Ascending aorta (tissue), 2 donors: ENCODE results near the gene LMO1. TPM values are rescaled to one million over a fixed set of nuclear protein-coding genes. Genes with fewer than 3 reads are reported as not detected.

Experiments
- DNase-seq, 2 donors: peaks; one replicate each; pipeline ENCODE4 v3.0.0-alpha.2; 2019; ENCODE audit warnings: low spot score in 2 of 2
- H3K27ac ChIP-seq, 2 donors: fragments of 200-600 bp; sonication (generic); one replicate each; pipeline ENCODE4 v1.5.1; 2016 to 2017; ENCODE audit warnings: mild to moderate bottlenecking in 1 of 2
- H3K27me3 ChIP-seq: fragments of 200-600 bp; sonication (generic); one replicate; pipeline ENCODE4 v1.5.1; 2017
- H3K36me3 ChIP-seq, 2 donors: fragments of 200-600 bp; sonication (generic); one replicate each; pipeline ENCODE4 v1.5.1; 2016
- H3K4me1 ChIP-seq, 2 donors: fragments of 200-600 bp; sonication (generic); one replicate each; pipeline ENCODE4 v1.5.1; 2016 to 2017; ENCODE audit warnings: mild to moderate bottlenecking in 1 of 2
- H3K4me3 ChIP-seq, 2 donors: fragments of 200-600 bp; sonication (generic); one replicate each; pipeline ENCODE4 v1.5.1; 2016 to 2017; ENCODE audit warnings: mild to moderate bottlenecking in 1 of 2
- H3K9me3 ChIP-seq, 2 donors: fragments of 200-600 bp; sonication (generic); one replicate each; pipeline ENCODE4 v1.5.1; 2016
- CTCF ChIP-seq, 3 experiments: fragments of 200-600 bp in 2 of 3; fragments of 450-650 bp in 1 of 3; sonication (generic) in 2 of 3; IDR thresholded peaks; one replicate each; pipeline ENCODE4 v1.5.1; 2016 to 2019; ENCODE audit warnings: antibody characterized with exemption in 3 of 3, mild to moderate bottlenecking in 1 of 3, moderate library complexity in 1 of 3
- intact Hi-C: fragments of 100-400 bp; cut with DNase I; formaldehyde crosslinking; loops from one replicate; pipeline ENCODE4 v1.15.1; 2023
- total RNA-seq: library from RNA; depleted of rRNA; stranded (reverse); fragments of >200 nt; gene quantifications from one replicate; pipeline ENCODE4 v1.1.0, GENCODE V29; 2016

The LMO1 gene
- total RNA-seq, 1 donor from 2014 or later, result not detected

- no peak overlapping the region for H3K27ac ChIP-seq
- no peaks in the 10 kb centered on the region for H3K9me3 ChIP-seq
- no peaks in the 10 kb centered on the region for H3K27me3 ChIP-seq
- no peaks in the 10 kb centered on the region for H3K4me1 ChIP-seq
- intact Hi-C loops, result no loop called here
- DNase-seq, result no peak
- no peaks in the 10 kb centered on the region for H3K36me3 ChIP-seq
- no peak overlapping the region for H3K4me3 ChIP-seq
- TF ChIP-seq CTCF (IDR thresholded peaks at IDR 0.05), result no peak
Observed at GRCh38 chr11:8276528-8276927, 12.8 kb upstream of the LMO1 start.

- intact Hi-C loops, result no loop called here
Observed at GRCh38 chr11:8273287-8273686, 9.6 kb upstream of the LMO1 start.

GRCh38 chr11:8271106-8271886, 7.6 kb upstream of the LMO1 start:
- no peak overlapping the region for H3K27ac ChIP-seq
- H3K36me3 ChIP-seq, result no peaks in the 10 kb centered on the region
- peaks cover 10% of the 10 kb centered on the region for H3K27me3 ChIP-seq
- DNase-seq, result no peak
- H3K9me3 ChIP-seq, result no peaks in the 10 kb centered on the region
- no peak for TF ChIP-seq CTCF (IDR thresholded peaks at IDR 0.05)
- H3K4me1 ChIP-seq, result peaks cover 0 to 3% of the 10 kb centered on the region in 2 donors
- intact Hi-C loops, result no loop called here
- H3K4me3 ChIP-seq, result no peak overlapping the region

More at GRCh38 chr11:8273287-8273686, 9.6 kb upstream of the LMO1 start:
- H3K4me3 ChIP-seq, result no peak overlapping the region
- H3K36me3 ChIP-seq, result no peaks in the 10 kb centered on the region
- H3K9me3 ChIP-seq, result no peaks in the 10 kb centered on the region
- no peaks in the 10 kb centered on the region for H3K27me3 ChIP-seq
- no peaks in the 10 kb centered on the region for H3K4me1 ChIP-seq
- no peak for TF ChIP-seq CTCF (IDR thresholded peaks at IDR 0.05)
- no peak overlapping the region for H3K27ac ChIP-seq
- no peak for DNase-seq

GRCh38 chr11:8269636-8270035, 6.0 kb upstream of the LMO1 start:
- H3K4me1 ChIP-seq, result peaks cover 0 to 3% of the 10 kb centered on the region in 2 donors
- H3K27ac ChIP-seq, result no peak overlapping the region
- no peaks in the 10 kb centered on the region for H3K9me3 ChIP-seq
- H3K4me3 ChIP-seq, result no peak overlapping the region
- H3K36me3 ChIP-seq, result no peaks in the 10 kb centered on the region
- DNase-seq, result peak in 1 of 2 donors; percentile 3
- TF ChIP-seq CTCF (IDR thresholded peaks at IDR 0.05), result no peak
- H3K27me3 ChIP-seq, result peaks cover 10% of the 10 kb centered on the region
- intact Hi-C loops, result no loop called here

GRCh38 chr11:8268530-8269400, 5.1 kb upstream of the LMO1 start:
- Histone ChIP-seq H3K36me3 (no peaks in the 10 kb centered on the region), H3K4me3 (peak overlapping the region; percentile 55 to 71), H3K27ac (no peak overlapping the region), H3K9me3 (no peaks in the 10 kb centered on the region), H3K27me3 (peaks cover 10% of the 10 kb centered on the region), H3K4me1 (peaks cover 0 to 3% of the 10 kb centered on the region in 2 donors)
- no peak for TF ChIP-seq CTCF (IDR thresholded peaks at IDR 0.05)
- peak in 1 of 2 donors; percentile 53 for DNase-seq
- intact Hi-C loops, result no loop called here
